Fibroblast of the aortic adventitia (primary cell): ENCODE data around the gene MAP3K5. TPM values are rescaled to one million over a fixed set of nuclear protein-coding genes. Genes with fewer than 3 reads are reported as not detected.
A peak's percentile ranks its signal among the peaks of the same experiment; 100 is the strongest.
"Not testable (repeated sequence)": the region's sequence is repeated elsewhere in the genome, so short reads cannot be mapped to it uniquely, and the experiment has no call there.

Source experiments
- DNase-seq: peaks from one replicate; pipeline ENCODE4 v3.0.0-alpha.2; 2010; ENCODE audit warnings: low read depth
- H3K4me3 ChIP-seq: 2 replicates; pipeline ENCODE4 v1.5.1; 2011; ENCODE audit warnings: low read depth, mild to moderate bottlenecking, control low read depth, low read length, moderate library complexity
- total RNA-seq: library from RNA; depleted of rRNA; stranded (reverse); fragments of >200 nt; gene quantifications from 2 replicates; pipeline ENCODE4 v1.2.3, GENCODE V29; 2012; ENCODE audit warnings: low replicate concordance
- TF ChIP-seq, protein P1 (sequence below): IDR thresholded peaks from 2 replicates; pipeline ENCODE4 v1.5.1; 2011; ENCODE audit warnings: mild to moderate bottlenecking, low read length, control low read depth, inconsistent platforms; ENCODE audit not compliant: insufficient read depth

MAP3K5 gene
- total RNA-seq, 1 donor, result 15.5 TPM

DNA sequence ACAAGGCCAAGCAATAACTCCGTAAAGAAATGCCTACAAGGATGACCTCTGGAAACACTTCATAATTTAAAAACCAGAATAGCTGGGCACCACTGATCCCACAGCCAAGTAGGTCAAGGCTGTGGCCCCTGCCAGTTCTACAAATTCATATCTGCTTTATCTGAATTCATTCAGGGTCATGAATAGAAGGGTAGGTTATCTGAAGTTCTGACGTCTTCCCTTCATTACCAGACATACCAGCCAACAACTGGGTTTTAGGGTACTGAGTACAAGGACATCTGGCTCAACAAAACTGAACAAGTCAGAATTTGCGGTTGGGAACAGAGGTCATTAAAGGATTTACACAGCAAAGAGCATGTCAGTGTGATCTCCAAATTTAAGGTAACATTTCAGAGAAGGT, 26.0 kb downstream of the MAP3K5 start:
- DNase-seq, result no peak
- no peak overlapping the region for H3K4me3 ChIP-seq
- TF ChIP-seq, protein P1, sequence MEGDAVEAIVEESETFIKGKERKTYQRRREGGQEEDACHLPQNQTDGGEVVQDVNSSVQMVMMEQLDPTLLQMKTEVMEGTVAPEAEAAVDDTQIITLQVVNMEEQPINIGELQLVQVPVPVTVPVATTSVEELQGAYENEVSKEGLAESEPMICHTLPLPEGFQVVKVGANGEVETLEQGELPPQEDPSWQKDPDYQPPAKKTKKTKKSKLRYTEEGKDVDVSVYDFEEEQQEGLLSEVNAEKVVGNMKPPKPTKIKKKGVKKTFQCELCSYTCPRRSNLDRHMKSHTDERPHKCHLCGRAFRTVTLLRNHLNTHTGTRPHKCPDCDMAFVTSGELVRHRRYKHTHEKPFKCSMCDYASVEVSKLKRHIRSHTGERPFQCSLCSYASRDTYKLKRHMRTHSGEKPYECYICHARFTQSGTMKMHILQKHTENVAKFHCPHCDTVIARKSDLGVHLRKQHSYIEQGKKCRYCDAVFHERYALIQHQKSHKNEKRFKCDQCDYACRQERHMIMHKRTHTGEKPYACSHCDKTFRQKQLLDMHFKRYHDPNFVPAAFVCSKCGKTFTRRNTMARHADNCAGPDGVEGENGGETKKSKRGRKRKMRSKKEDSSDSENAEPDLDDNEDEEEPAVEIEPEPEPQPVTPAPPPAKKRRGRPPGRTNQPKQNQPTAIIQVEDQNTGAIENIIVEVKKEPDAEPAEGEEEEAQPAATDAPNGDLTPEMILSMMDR, result no peak

DNA sequence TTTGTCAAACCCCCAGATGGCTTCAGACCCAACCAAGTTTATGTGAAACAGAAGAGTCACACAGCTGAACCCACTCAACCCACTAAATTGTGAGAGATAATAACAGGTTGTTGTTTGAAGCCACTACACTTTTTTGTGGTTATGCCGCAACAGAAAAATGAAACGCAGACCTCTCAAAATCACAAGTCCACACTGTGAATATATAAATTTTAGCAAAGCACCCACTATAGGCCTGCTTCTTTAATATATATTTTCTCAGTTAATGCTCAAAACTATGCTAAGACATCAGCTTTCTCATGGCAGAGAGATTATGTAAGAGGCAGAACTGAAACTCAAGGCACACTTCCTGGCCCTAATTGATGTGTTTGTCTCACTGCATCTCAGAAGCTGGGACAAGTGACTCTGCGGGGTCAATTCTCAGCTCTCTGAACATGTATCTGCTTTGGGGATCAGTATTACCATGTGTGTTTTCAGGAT, 27.7 kb downstream of the MAP3K5 start:
- H3K4me3 ChIP-seq, result no peak overlapping the region
- TF ChIP-seq, protein P1, result no peak
- DNase-seq, result no peak

DNA sequence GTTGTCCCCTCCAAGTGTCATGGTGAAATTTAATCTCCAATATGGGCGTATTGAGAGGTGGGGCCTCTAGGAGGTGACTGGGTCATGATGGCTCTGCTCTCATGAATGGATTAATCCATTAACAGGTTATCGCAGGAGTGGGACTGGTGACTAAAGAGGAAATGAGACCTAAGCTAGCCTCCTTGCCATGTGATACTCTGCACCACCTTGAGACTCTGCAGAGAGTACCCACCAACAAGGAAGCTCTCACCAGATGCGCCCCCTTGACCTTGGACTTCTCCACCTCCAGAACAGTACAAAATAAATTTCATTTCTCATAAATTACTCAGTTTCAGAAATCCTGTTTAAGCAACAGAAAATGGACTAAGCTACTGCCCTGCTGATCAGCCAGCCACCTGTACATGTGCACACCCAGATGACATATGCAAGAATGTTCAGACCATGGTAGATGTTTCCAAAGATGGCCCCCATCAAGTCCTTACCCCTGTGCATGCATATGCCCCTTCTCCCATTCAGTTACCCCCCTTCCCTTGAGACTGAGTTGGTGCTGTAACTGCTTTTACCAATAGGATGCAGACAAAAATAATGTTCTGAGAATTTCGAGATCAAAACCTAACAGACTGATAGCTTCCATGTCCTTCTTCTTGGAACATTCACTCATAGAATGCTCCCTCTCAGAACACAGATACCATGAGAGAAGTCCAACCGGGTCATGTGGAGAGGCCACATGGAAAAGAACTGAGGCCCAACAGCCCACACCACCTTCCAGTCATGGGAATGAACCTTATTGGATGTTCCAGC, 28.4 kb downstream of the MAP3K5 start:
- H3K4me3 ChIP-seq, result no peak overlapping the region
- TF ChIP-seq, protein P1, result no peak
- DNase-seq, result no peak

DNA sequence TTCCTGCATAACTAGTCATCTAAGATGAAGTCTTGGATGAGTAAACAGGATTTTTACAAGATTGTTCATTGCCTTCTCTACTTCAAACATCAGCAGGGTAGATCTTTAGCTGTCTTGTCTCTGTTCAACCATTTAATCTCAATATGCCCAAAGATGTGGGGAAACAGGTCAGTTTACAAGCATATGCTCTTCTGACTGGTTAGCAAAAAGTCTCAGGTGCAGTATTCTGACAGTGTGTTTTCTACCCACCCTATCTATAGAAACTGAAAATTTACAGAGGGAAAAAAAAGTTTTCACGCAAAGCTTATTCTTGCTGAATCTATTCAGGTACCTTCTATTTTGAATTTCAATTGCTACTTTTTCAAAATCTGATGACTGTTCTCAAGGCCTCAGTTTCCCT, 29.0 kb downstream of the MAP3K5 start:
- DNase-seq, result no peak
- no peak overlapping the region for H3K4me3 ChIP-seq
- TF ChIP-seq, protein P1, result no peak

DNA sequence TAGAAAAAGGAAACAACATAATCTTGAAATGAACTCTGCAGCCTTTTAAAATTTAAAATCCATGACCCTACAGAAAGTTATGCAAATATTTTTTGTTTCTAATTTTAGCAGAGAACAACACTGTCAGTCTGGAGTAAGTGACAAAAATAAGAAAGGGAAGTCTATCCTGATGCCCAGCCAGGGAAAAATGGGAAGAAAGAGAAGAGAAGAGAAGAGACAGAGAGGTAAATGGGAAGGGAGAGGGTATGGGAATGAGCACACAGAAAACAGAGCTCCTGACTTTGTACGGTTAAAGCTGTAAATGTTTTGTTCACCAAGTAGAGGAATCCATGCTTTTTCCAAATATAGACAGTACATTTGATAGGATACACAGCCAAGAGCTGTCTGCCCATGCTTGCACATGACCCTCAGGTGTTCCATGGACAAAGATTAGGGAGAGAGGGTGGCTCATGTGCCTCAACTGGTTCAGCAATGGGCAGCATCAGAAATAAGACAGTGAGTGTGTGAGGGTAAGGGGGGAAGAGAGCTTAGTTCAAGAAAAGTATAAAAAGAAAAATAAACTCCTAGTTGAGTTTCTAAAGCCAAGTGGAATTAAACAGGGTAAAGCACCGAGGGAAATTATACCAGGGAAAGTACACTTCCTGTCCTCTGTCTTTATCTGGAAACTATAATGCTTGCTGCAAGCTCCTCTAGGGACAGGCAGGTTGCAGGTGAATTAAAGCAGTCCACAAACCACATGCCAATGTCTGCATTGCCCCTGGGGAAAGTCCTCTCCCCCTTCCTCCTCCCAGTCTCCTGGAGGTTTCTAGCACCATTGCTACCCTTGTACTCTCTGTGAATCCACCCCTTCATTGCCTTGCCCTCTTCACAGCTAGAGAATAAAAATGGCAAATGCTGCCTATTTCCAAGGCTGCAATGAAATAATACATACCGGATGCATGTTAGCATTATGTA, 30.0 kb downstream of the MAP3K5 start:
- TF ChIP-seq, protein P1, result no peak
- DNase-seq, result no peak
- no peak overlapping the region for H3K4me3 ChIP-seq

DNA sequence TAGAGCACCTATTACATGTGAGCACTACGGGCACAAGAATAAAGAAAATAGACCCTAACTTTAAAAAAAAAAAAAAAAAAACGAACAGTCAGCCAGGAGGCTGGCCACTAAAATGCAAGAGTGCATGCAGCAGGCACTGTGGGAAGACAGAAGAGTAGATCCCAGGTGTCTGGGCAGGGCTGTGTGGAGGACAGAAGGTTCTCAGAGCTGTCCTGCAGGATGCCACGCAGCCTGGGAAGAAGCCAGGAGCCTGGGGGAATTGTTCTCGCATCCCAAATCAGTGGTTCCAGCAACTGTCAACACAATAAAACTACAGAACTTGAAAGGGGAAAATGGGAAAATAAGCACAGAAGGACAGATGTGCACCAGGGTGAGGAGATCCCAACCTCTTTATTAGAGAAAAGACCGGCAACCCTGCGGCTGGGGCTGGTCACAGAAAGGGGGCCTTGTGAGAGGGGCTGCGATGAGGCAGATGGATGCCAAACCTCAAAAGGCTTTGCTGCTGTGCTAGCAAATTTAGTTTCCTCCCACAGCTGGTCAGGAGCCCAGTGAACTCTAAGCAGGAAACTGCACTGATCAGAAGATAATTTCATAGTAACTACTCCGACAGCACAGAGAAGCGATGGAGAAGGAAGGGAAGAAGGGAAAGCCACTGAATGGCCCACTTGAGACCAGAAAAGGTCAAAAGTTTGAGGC, 30.9 kb downstream of the MAP3K5 start:
- peak; percentile 31 for DNase-seq
- TF ChIP-seq, protein P1, result no peak
- H3K4me3 ChIP-seq, result peak overlapping the region; percentile 37

DNA sequence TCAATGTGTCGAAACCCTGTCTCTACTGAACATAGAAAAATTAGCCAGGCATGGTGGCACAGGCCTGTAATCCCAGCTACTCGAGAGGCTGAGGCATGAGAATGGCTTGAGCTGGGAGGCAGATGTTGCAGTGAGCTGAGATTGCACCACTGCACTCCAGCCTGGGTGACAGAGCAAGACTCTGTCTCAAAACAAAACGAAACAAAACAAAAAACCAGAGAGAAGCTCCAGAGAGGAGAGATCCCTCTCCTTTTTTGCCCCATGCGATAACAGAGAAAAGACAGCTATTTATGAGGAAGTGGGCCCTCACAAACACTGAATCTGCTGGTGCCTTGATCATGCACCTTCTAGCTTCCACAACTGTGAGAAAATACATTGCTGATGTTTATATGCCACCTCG, 31.5 kb downstream of the MAP3K5 start:
- DNase-seq, H3K4me3 ChIP-seq: not testable (repeated sequence)
